ENCODE results near the gene EEF1G. TPM values are rescaled to one million over a fixed set of nuclear protein-coding genes. Genes with fewer than 3 reads are reported as not detected.

The EEF1G gene
- polyA plus RNA-seq, 2 of the 4 experiments (the other 2 are of a cell fraction), result 1,570 to 1,728 TPM

DNA sequence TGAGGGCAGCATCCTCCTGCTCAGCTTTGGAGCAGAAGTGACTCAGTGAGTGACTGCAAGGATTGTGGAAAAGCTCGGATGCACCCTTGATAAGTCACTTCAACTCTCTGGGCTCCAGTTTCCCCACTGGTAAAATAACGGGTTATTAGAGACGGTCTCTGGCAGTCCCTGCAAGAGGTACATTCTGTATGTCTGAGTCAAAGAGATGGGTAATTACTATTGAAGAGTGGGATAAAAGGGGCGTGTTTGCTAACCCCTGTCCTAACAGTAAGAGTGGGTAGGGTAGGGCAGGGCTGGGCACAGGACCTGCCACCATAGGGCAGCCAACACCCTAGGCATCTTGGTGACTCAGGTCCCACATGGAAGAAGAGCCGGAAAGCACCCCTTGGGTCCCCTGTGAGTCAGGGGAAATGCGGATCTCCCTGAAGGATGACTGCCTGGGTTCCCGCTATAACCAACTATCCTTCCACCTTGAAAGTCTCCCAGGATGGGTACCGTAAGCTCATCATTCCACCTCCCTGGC, 19.8 kb downstream of the EEF1G start:
- Histone ChIP-seq H3K4me1 (peaks cover 83% of the 10 kb centered on the region), H3K4me3 (peak overlapping the region; percentile 22; the same call in 2 of the 3 replicates), H3K4me2 (peak overlapping the region; percentile 86), H3K9me3 (no peaks in the 10 kb centered on the region), H3K27ac (peak overlapping the region; percentile 90 to 94)
- 8% methylated on average over 8 of the region's 8 CpGs for WGBS (ENCODE audit: missing lambda C conversion rate)
- FAIRE-seq (no peak), DNase-seq (ENCODE audit: low read depth in 1 of 2, low spot score in 1 of 2) (peak; percentile 78 to 92), ATAC-seq (peak; percentile 54 to 58)
- TF ChIP-seq FOSL2 (IDR thresholded peaks at IDR 0.05), result peak; percentile 11; the same call in 1 of the 2 replicates
- TF ChIP-seq FOSL2 (CRISPR knock-in tag; IDR thresholded peaks at IDR 0.05), result peak; percentile 65
- TF ChIP-seq, protein P1, sequence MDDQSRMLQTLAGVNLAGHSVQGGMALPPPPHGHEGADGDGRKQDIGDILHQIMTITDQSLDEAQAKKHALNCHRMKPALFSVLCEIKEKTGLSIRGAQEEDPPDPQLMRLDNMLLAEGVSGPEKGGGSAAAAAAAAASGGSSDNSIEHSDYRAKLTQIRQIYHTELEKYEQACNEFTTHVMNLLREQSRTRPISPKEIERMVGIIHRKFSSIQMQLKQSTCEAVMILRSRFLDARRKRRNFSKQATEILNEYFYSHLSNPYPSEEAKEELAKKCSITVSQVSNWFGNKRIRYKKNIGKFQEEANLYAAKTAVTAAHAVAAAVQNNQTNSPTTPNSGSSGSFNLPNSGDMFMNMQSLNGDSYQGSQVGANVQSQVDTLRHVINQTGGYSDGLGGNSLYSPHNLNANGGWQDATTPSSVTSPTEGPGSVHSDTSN (IDR thresholded peaks at IDR 0.05), result peak; percentile 28; the same call in 1 of the 2 replicates
- peak; percentile 6; the same call in 1 of the 2 replicates for TF ChIP-seq GATA3 (IDR thresholded peaks at IDR 0.05; ENCODE audit: borderline replicate concordance)
- TF ChIP-seq ZSCAN20 (CRISPR knock-in tag; IDR thresholded peaks at IDR 0.05), result no peak
- TF ChIP-seq FOXS1 (CRISPR knock-in tag; IDR thresholded peaks at IDR 0.05), result no peak
- TF ChIP-seq RFX5 (IDR thresholded peaks at IDR 0.05), result peak; percentile 3; the same call in 1 of the 2 replicates
- TF ChIP-seq, protein P2, sequence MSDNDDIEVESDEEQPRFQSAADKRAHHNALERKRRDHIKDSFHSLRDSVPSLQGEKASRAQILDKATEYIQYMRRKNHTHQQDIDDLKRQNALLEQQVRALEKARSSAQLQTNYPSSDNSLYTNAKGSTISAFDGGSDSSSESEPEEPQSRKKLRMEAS (IDR thresholded peaks at IDR 0.05), result peak; percentile 75
- POLR2A ChIA-PET, result interaction anchor here (0.7 to 4.1 kb wide), 6 partner anchors 20 to 200 kb away, joined by 3 to 31 read pairs (median 5); partner anchors contain the start of genes EEF1G, HNRNPUL2, TUT1 and ZBTB3
- CTCF ChIA-PET, result interaction anchor here (0.9 to 12.6 kb wide), 13 partner anchors 9 to 186 kb away, joined by 3 to 296 read pairs (median 4); partner anchors contain the start of genes AHNAK, SCGB1A1 and TUT1

DNA sequence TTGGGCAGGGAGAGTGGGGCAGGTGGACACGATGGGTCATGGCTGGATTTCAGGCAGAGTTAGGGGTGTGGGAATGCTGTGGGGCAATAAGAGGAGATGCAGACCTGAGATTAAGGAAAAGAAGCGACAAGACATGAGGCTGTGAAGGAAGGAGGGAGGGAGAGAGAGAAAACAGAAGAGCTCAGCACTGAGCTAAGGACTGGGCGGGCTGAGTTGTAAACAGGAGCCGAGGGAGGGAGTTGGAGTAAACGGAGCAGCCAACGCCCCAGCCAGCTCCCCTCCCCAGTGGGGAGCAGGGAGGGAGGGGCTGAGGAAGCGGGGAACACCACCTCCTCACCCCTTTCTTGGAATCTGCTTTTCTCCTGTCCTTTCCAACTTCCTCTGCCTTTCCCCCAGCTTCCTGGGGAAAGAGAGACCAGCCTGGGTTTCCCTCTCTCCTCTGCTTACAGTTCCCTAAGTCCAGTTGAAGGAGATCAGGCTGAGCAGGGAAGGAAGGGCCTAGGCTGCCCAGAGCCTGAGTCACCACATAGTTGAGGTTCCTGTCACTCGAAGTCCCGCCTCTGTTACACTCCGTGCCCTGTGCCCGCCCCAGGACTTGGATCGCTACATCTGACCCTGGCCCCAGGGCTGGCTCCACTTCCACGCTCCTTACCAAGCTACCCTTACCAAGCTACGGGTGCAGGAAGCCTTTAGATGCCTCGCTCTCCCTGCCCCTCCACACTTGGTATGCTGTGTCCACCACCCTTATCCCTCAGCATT, 20.4 kb downstream of the EEF1G start:
- DNase-seq (ENCODE audit: low read depth in 1 of 2, low spot score in 1 of 2) (peak; percentile 93 to 95), FAIRE-seq (no peak), ATAC-seq (peak; percentile 77 to 86)
- CTCF ChIA-PET, result interaction anchor here (0.8 to 12.6 kb wide), 15 partner anchors 7 to 186 kb away, joined by 3 to 296 read pairs (median 4); partner anchors contain the start of genes AHNAK, SCGB1A1 and TUT1
- 1% methylated on average over 15 of the region's 15 CpGs for WGBS (ENCODE audit: missing lambda C conversion rate)
- POLR2A ChIA-PET, result interaction anchor here (0.7 to 4.1 kb wide), 8 partner anchors 10 to 201 kb away, joined by 3 to 31 read pairs (median 6); partner anchors contain the start of genes EEF1G, HNRNPUL2, TUT1 and ZBTB3
- no peaks in the 10 kb centered on the region for H3K9me3 ChIP-seq
- peak overlapping the region; percentile 90 to 94 for H3K27ac ChIP-seq
- peaks cover 83% of the 10 kb centered on the region for H3K4me1 ChIP-seq
- H3K4me2 ChIP-seq, result peak overlapping the region; percentile 86
- H3K4me3 ChIP-seq, result peak overlapping the region; percentile 22; the same call in 2 of the 3 replicates
- TF ChIP-seq JUN (IDR thresholded peaks at IDR 0.05), result peak; percentile 16 to 57; a peak in 3 of 5 replicates
- peak; percentile 16 for TF ChIP-seq MAFK (IDR thresholded peaks at IDR 0.05; ENCODE audit: partially characterized antibody)
- peak; percentile 55; the same call in 1 of the 2 replicates for TF ChIP-seq TP53 (CRISPR knock-in tag; IDR thresholded peaks at IDR 0.05)
- no peak for TF ChIP-seq PHF8 (IDR thresholded peaks at IDR 0.05; ENCODE audit: borderline replicate concordance, low read depth)
- no peak for TF ChIP-seq HOXB5 (CRISPR knock-in tag; IDR thresholded peaks at IDR 0.05)
- no peak for TF ChIP-seq RFX5 (IDR thresholded peaks at IDR 0.05)
- no peak for TF ChIP-seq RNF2 (IDR thresholded peaks at IDR 0.05; ENCODE audit: borderline replicate concordance, low read depth)
- peak in 1 of 2 experiments; percentile 4; a peak in 1 of 5 replicates for TF ChIP-seq RAD21 (conservative IDR thresholded peaks at IDR 0.05 in 1 of 2, IDR thresholded peaks at IDR 0.05 in 1 of 2)
- 0 out of 2 replicates have a peak, but pooled peaks have one; percentile 35 for TF ChIP-seq MAZ (IDR thresholded peaks at IDR 0.05; ENCODE audit: borderline replicate concordance, low read depth, low read length)
- TF ChIP-seq EHMT2 (IDR thresholded peaks at IDR 0.05; ENCODE audit: low read depth), result no peak
- no peak for TF ChIP-seq NR3C1 (IDR thresholded peaks at IDR 0.05)
- TF ChIP-seq, protein P3, sequence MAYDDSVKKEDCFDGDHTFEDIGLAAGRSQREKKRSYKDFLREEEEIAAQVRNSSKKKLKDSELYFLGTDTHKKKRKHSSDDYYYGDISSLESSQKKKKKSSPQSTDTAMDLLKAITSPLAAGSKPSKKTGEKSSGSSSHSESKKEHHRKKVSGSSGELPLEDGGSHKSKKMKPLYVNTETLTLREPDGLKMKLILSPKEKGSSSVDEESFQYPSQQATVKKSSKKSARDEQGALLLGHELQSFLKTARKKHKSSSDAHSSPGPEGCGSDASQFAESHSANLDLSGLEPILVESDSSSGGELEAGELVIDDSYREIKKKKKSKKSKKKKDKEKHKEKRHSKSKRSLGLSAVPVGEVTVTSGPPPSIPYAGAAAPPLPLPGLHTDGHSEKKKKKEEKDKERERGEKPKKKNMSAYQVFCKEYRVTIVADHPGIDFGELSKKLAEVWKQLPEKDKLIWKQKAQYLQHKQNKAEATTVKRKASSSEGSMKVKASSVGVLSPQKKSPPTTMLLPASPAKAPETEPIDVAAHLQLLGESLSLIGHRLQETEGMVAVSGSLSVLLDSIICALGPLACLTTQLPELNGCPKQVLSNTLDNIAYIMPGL (CRISPR knock-in tag; IDR thresholded peaks at IDR 0.05; ENCODE audit: borderline replicate concordance), result no peak
- no peak for TF ChIP-seq RCOR1 (IDR thresholded peaks at IDR 0.05; ENCODE audit: low read depth, low read length)
- no peak; the same call in none of the 2 replicates for TF ChIP-seq FOSL2 (IDR thresholded peaks at IDR 0.05)
- TF ChIP-seq FOSL2 (CRISPR knock-in tag; IDR thresholded peaks at IDR 0.05), result peak; percentile 86
- TF ChIP-seq, protein P4, sequence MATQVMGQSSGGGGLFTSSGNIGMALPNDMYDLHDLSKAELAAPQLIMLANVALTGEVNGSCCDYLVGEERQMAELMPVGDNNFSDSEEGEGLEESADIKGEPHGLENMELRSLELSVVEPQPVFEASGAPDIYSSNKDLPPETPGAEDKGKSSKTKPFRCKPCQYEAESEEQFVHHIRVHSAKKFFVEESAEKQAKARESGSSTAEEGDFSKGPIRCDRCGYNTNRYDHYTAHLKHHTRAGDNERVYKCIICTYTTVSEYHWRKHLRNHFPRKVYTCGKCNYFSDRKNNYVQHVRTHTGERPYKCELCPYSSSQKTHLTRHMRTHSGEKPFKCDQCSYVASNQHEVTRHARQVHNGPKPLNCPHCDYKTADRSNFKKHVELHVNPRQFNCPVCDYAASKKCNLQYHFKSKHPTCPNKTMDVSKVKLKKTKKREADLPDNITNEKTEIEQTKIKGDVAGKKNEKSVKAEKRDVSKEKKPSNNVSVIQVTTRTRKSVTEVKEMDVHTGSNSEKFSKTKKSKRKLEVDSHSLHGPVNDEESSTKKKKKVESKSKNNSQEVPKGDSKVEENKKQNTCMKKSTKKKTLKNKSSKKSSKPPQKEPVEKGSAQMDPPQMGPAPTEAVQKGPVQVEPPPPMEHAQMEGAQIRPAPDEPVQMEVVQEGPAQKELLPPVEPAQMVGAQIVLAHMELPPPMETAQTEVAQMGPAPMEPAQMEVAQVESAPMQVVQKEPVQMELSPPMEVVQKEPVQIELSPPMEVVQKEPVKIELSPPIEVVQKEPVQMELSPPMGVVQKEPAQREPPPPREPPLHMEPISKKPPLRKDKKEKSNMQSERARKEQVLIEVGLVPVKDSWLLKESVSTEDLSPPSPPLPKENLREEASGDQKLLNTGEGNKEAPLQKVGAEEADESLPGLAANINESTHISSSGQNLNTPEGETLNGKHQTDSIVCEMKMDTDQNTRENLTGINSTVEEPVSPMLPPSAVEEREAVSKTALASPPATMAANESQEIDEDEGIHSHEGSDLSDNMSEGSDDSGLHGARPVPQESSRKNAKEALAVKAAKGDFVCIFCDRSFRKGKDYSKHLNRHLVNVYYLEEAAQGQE (IDR thresholded peaks at IDR 0.05), result no peak
- TF ChIP-seq HOXA7 (CRISPR knock-in tag; IDR thresholded peaks at IDR 0.05), result no peak
- 0 out of 5 replicates have a peak, but pooled peaks of 1 of the 2 experiments have one; percentile 28 for TF ChIP-seq EP300 (IDR thresholded peaks at IDR 0.05)
- peak; percentile 36 for TF ChIP-seq GATA3 (IDR thresholded peaks at IDR 0.05; ENCODE audit: borderline replicate concordance)
- TF ChIP-seq KDM5A (IDR thresholded peaks at IDR 0.05), result peak; percentile 58; the same call in 1 of the 2 replicates
- TF ChIP-seq KDM1A (IDR thresholded peaks at IDR 0.05; ENCODE audit: low read depth), result no peak
- no peak for TF ChIP-seq CBX2 (IDR thresholded peaks at IDR 0.05; ENCODE audit: borderline replicate concordance, low read depth)
- TF ChIP-seq FOXS1 (CRISPR knock-in tag; IDR thresholded peaks at IDR 0.05), result no peak
- TF ChIP-seq, protein P2 (IDR thresholded peaks at IDR 0.05), result peak; percentile 79; the same call in 1 of the 2 replicates

Measured in A549 (cell line).